OCI-LY7 (cell line): ENCODE data around the gene ARHGAP4. TPM values are rescaled to one million over a fixed set of nuclear protein-coding genes. Genes with fewer than 3 reads are reported as not detected.

ENCODE experiments used
- BruUV-seq: library from RNA; stranded (reverse); fragments of 400-500 nt; replicated peaks from 2 replicates; lab custom pipeline; 2021; lab: Mats Ljungman, UMichigan
- CTCF ChIA-PET: fragments of 300-600 bp; sonication (Branson Sonifier 250); formaldehyde crosslinking; loops from one replicate; lab custom pipeline; 2022; ENCODE audit warnings: antibody characterized with exemption; ENCODE audit not compliant: unreplicated experiment; lab: Charles Lee
- POLR2A ChIA-PET: fragments of 300-600 bp; sonication (Branson Sonifier 250); formaldehyde crosslinking; loops from one replicate; lab custom pipeline; 2022; ENCODE audit warnings: antibody characterized with exemption; lab: Charles Lee
- DNase-seq: peaks from one replicate; pipeline ENCODE4 v3.0.0-alpha.2; 2015; ENCODE audit warnings: low spot score
- H2AFZ ChIP-seq: fragments of 200-600 bp; sonication (generic), shearing (Covaris generic); 2 replicates; pipeline ENCODE4 v1.6.1; 2014; ENCODE audit warnings: mild to moderate bottlenecking, antibody characterized with exemption, low read length, moderate library complexity
- H3K27ac ChIP-seq: fragments of 200-600 bp; sonication (generic); 2 replicates; pipeline ENCODE4 v1.5.1; 2014; ENCODE audit warnings: mixed run types, low read depth, mild to moderate bottlenecking, moderate library complexity, low read length, inconsistent platforms; ENCODE audit not compliant: poor library complexity, severe bottlenecking
- H3K36me3 ChIP-seq: fragments of 200-600 bp; sonication (generic); 2 replicates; pipeline ENCODE4 v1.6.1; 2014; ENCODE audit warnings: mild to moderate bottlenecking, antibody characterized with exemption, low read length, moderate library complexity, mixed read lengths; ENCODE audit not compliant: insufficient read depth
- H3K4me1 ChIP-seq: fragments of 200-600 bp; sonication (generic); 2 replicates; pipeline ENCODE4 v1.5.1; 2014; ENCODE audit warnings: mild to moderate bottlenecking, low read length; ENCODE audit not compliant: insufficient read depth, poor library complexity, severe bottlenecking
- H3K4me2 ChIP-seq: fragments of 200-600 bp; sonication (generic); 2 replicates; pipeline ENCODE4 v1.6.1; 2014; ENCODE audit warnings: mild to moderate bottlenecking, low read length
- H3K4me3 ChIP-seq: fragments of 200-600 bp; sonication (generic); 2 replicates; pipeline ENCODE4 v1.5.1; 2014; ENCODE audit warnings: mild to moderate bottlenecking, low read depth, low read length; ENCODE audit not compliant: poor library complexity, severe bottlenecking
- H3K79me2 ChIP-seq: fragments of 200-600 bp; sonication (generic); 2 replicates; pipeline ENCODE4 v1.6.1; 2016; ENCODE audit warnings: low read depth, mild to moderate bottlenecking, low read length, moderate library complexity, mixed read lengths; ENCODE audit not compliant: insufficient read depth
- H3K9me2 ChIP-seq: fragments of 200-600 bp; sonication (generic); 2 replicates; pipeline ENCODE4 v1.6.1; 2016; ENCODE audit warnings: mild to moderate bottlenecking, low read length, mixed read lengths; ENCODE audit not compliant: insufficient read depth
- H3K9me3 ChIP-seq: fragments of 200-600 bp; sonication (generic); 2 replicates; pipeline ENCODE4 v1.6.1; 2014; ENCODE audit warnings: mild to moderate bottlenecking, mixed run types, low read length, mixed read lengths
- H4K20me1 ChIP-seq: fragments of 200-600 bp; sonication (generic); 2 replicates; pipeline ENCODE4 v1.6.1; 2014; ENCODE audit warnings: mild to moderate bottlenecking, antibody characterized with exemption, low read length, moderate library complexity, mixed read lengths; ENCODE audit not compliant: insufficient read depth
- CTCF ChIP-seq: fragments of 200-600 bp; sonication (generic); conservative IDR thresholded peaks from 2 replicates; pipeline ENCODE4 v1.5.1; 2014; ENCODE audit warnings: mild to moderate bottlenecking, antibody characterized with exemption, low read length, moderate library complexity, mixed read lengths
- EZH2phosphoT487 ChIP-seq: fragments of 200-600 bp; sonication (generic); IDR thresholded peaks from 2 replicates; pipeline ENCODE4 v1.6.1; 2018; ENCODE audit warnings: low read depth, borderline replicate concordance, mild to moderate bottlenecking, mixed run types, antibody characterized with exemption, low read length, moderate library complexity, mixed read lengths
- intact Hi-C: fragments of 100-400 bp; cut with micrococcal nuclease; formaldehyde crosslinking; loops from one replicate; pipeline ENCODE4 v1.10.0; 2022; ENCODE audit not compliant: unreplicated experiment
- total RNA-seq, 2 experiments: library from RNA; depleted of rRNA in 1 of 2; stranded (reverse); fragments of >200 nt in 1 of 2; shearing (Covaris generic) in 1 of 2; gene quantifications; 2 replicates each; pipeline ENCODE4 v1.2.3, GENCODE V29; 2014 to 2022

The ARHGAP4 gene
- total RNA-seq, 2 experiments from 2014 or later = 126 to 128 TPM

GRCh38 chrX:153926552-153926857 lies 441 bp upstream of the ARHGAP4 start:
- no peaks in the 10 kb centered on the region for H4K20me1 ChIP-seq
- peak overlapping the region; percentile 100 for H3K27ac ChIP-seq
- no peaks in the 10 kb centered on the region for H3K9me3 ChIP-seq
- BruUV-seq = no TSS peak
- H3K9me2 ChIP-seq = no peaks in the 10 kb centered on the region
- no peak for DNase-seq
- H3K4me1 ChIP-seq = peaks cover 44% of the 10 kb centered on the region
- ChIA-PET POLR2A (interaction anchor here (0.8 to 1.7 kb wide), 6 partner anchors 40 to 96 kb away, joined by 3 to 6 read pairs (median 3); partner anchors contain the start of gene HCFC1), CTCF (interaction anchor here (0.9 to 1.2 kb wide), 2 partner anchors 40 to 42 kb away, joined by 3 read pairs; no protein-coding TSS in a partner anchor)
- H3K36me3 ChIP-seq = peaks cover 29% of the 10 kb centered on the region
- TF ChIP-seq EZH2phosphoT487 (no peak), CTCF (no peak)
- peaks cover 30% of the 10 kb centered on the region; the same call in 1 of the 2 replicates for H3K79me2 ChIP-seq
- H2AFZ ChIP-seq = no peak overlapping the region
- intact Hi-C loops = loop anchor here (10.0 kb wide), 1 partner anchor 448 kb away; the partner anchor contains the start of genes EMD and FLNA
- peak overlapping the region; percentile 100 for H3K4me2 ChIP-seq
- H3K4me3 ChIP-seq = peak overlapping the region; percentile 99

GRCh38 chrX:153925387-153925738 lies 701 bp downstream of the ARHGAP4 start:
- Histone ChIP-seq H3K9me2 (no peaks in the 10 kb centered on the region), H4K20me1 (no peaks in the 10 kb centered on the region), H3K79me2 (peaks cover 30% of the 10 kb centered on the region; the same call in 1 of the 2 replicates), H3K4me1 (peaks cover 44% of the 10 kb centered on the region), H3K36me3 (peaks cover 21% of the 10 kb centered on the region), H2AFZ (no peak overlapping the region), H3K4me3 (peak overlapping the region; percentile 99), H3K9me3 (no peaks in the 10 kb centered on the region), H3K4me2 (peak overlapping the region; percentile 100), H3K27ac (peak overlapping the region; percentile 100)
- peak; percentile 80 for DNase-seq
- intact Hi-C loops = loop anchor here (1.0 to 10.0 kb wide), 2 partner anchors 131 to 449 kb away; partner anchors contain the start of genes EMD, FLNA, IDH3G and SSR4
- ChIA-PET CTCF (interaction anchor here (1.2 to 1.4 kb wide), 3 partner anchors 22 to 44 kb away, joined by 3 to 11 read pairs (median 4); no protein-coding TSS in a partner anchor), POLR2A (interaction anchor here (0.6 to 2.4 kb wide), 8 partner anchors 9 to 205 kb away, joined by 3 to 33 read pairs (median 4); partner anchors contain the start of genes HCFC1, IDH3G, NAA10 and SSR4)
- no TSS peak for BruUV-seq
- no peak for TF ChIP-seq CTCF
- TF ChIP-seq EZH2phosphoT487 = no peak
